Dedifferentiated amniotic fluid mesenchymal stem cell (primary cell): ENCODE measurements around the gene OR5H14.

ENCODE experiments used
- DNase-seq: peaks from one replicate; pipeline ENCODE4 v3.0.0-alpha.2; 2016; ENCODE audit errors: extremely low spot score

The OR5H14 gene

DNA sequence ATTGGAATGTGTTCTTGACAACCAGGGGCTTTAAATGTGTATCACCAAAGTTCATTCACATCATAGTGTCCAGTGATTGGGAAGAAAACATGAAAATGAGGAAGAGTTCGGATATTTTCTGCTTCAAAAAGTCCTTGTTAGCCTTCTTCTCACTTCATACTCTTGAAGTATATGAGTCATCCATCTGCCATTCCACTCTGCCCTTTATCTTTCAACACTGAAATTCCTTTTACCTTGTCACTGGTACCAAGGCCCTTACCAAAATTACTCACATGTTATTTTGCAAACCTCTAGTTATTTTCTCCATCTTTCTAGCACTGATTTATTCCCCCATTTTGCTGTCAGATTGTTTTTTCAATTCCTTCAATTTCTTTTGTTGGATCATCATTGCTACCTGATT lies 51.7 kb downstream of the OR5H14 start:
- DNase-seq = no peak
